ENCODE measurements around the gene CSTPP1.

Gene CSTPP1

GRCh38 chr11:47143322-47143721 lies 206.8 kb downstream of the CSTPP1 start:
- no peak for DNase-seq

- no peak for DNase-seq
Measured at GRCh38 chr11:47144541-47144940, 208.0 kb downstream of the CSTPP1 start.

- DNase-seq: no peak
Measured at GRCh38 chr11:47147250-47147649, 210.7 kb downstream of the CSTPP1 start.

GRCh38 chr11:47147681-47148080 lies 211.1 kb downstream of the CSTPP1 start:
- DNase-seq: no peak

GRCh38 chr11:47148270-47148669 lies 211.7 kb downstream of the CSTPP1 start:
- DNase-seq: no peak

GRCh38 chr11:47148903-47149531 lies 212.5 kb downstream of the CSTPP1 start:
- DNase-seq: no peak

GRCh38 chr11:47149782-47150181 lies 213.2 kb downstream of the CSTPP1 start:
- no peak for DNase-seq

- DNase-seq: no peak
Measured at GRCh38 chr11:47152126-47152952, 215.8 kb downstream of the CSTPP1 start.

GRCh38 chr11:47152953-47153950 lies 216.7 kb downstream of the CSTPP1 start:
- peak in 2 of 4 experiments; percentile 26 to 27 for DNase-seq

GRCh38 chr11:47154616-47155570 lies 218.3 kb downstream of the CSTPP1 start:
- peak in 1 of 4 experiments; percentile 14 for DNase-seq

- DNase-seq: no peak
Measured at GRCh38 chr11:47155879-47156278, 219.3 kb downstream of the CSTPP1 start.

- DNase-seq: no peak
Measured at GRCh38 chr11:47156333-47156732, 219.8 kb downstream of the CSTPP1 start.

GRCh38 chr11:47156951-47157350 lies 220.4 kb downstream of the CSTPP1 start:
- DNase-seq: no peak

- DNase-seq: no peak
Measured at GRCh38 chr11:47157805-47158204, 221.2 kb downstream of the CSTPP1 start.

GRCh38 chr11:47158242-47158641 lies 221.7 kb downstream of the CSTPP1 start:
- DNase-seq: no peak

- no peak for DNase-seq
Measured at GRCh38 chr11:47160753-47161133, 224.2 kb downstream of the CSTPP1 start.

- peak in 3 of 4 experiments; percentile 20 to 43 (median 39) for DNase-seq
Measured at GRCh38 chr11:47161134-47161854, 224.7 kb downstream of the CSTPP1 start.

- DNase-seq: no peak
Measured at GRCh38 chr11:47161890-47162289, 225.3 kb downstream of the CSTPP1 start.

GRCh38 chr11:47162426-47162825 lies 225.9 kb downstream of the CSTPP1 start:
- no peak for DNase-seq

GRCh38 chr11:47163193-47163592 lies 226.6 kb downstream of the CSTPP1 start:
- no peak for DNase-seq

- DNase-seq: no peak
Measured at GRCh38 chr11:47163898-47164297, 227.3 kb downstream of the CSTPP1 start.
